GM23338 (cell line): ENCODE measurements around the gene TRNAU1AP.

Experiments used
- CREB1 ChIP-seq: fragments of 250-450 bp; sonication (Bioruptor Pico); IDR thresholded peaks from 2 replicates; pipeline ENCODE4 v1.5.0; 2020; ENCODE audit warnings: low read depth, mild to moderate bottlenecking, moderate library complexity
- EZH2 ChIP-seq: fragments of 200-600 bp; sonication (generic); IDR thresholded peaks from one replicate; pipeline ENCODE4 v1.8.0; 2017; ENCODE audit warnings: antibody characterized with exemption, mild to moderate bottlenecking, low read depth; ENCODE audit not compliant: unreplicated experiment
- EZH2phosphoT487 ChIP-seq: fragments of 200-600 bp; sonication (generic); IDR thresholded peaks from one replicate; pipeline ENCODE4 v1.8.1; 2018; ENCODE audit warnings: antibody characterized with exemption; ENCODE audit not compliant: unreplicated experiment
- JUNB ChIP-seq: IDR thresholded peaks from one replicate; pipeline ENCODE4 v1.6.1; 2016; ENCODE audit warnings: antibody characterized with exemption; ENCODE audit not compliant: unreplicated experiment
- NANOG ChIP-seq: IDR thresholded peaks from 2 replicates; pipeline ENCODE4 v1.6.1; 2016; ENCODE audit warnings: antibody characterized with exemption, borderline replicate concordance
- POLR2AphosphoS5 ChIP-seq: IDR thresholded peaks from 2 replicates; pipeline ENCODE4 v1.6.1; 2016; ENCODE audit warnings: antibody characterized with exemption, low read depth
- STAT1 ChIP-seq: IDR thresholded peaks from one replicate; pipeline ENCODE4 v1.6.1; 2016; ENCODE audit warnings: antibody characterized with exemption; ENCODE audit not compliant: unreplicated experiment
- ZNF114 ChIP-seq: fragments of 250-450 bp; sonication (Bioruptor Pico); IDR thresholded peaks from 2 replicates; pipeline ENCODE4 v1.5.0; 2020; ENCODE audit warnings: mild to moderate bottlenecking, moderate library complexity
- TF ChIP-seq, protein P1 (sequence below), 2 experiments: fragments of 200-600 bp in 1 of 2; sonication (generic) in 1 of 2; conservative IDR thresholded peaks; 2 replicates each; pipeline versions ENCODE4 v1.5.1 to v1.6.1; 2016 to 2017; ENCODE audit warnings: antibody characterized with exemption in 2 of 2, low read depth in 2 of 2, mild to moderate bottlenecking in 2 of 2, moderate library complexity in 1 of 2
- TF ChIP-seq, protein P2 (sequence below): IDR thresholded peaks from one replicate; pipeline ENCODE4 v1.6.1; 2018; ENCODE audit warnings: antibody characterized with exemption; ENCODE audit not compliant: unreplicated experiment
- TF ChIP-seq, protein P3 (sequence below): fragments of 250-450 bp; sonication (Bioruptor Pico); IDR thresholded peaks from 2 replicates; pipeline ENCODE4 v1.5.0; 2020; ENCODE audit warnings: mild to moderate bottlenecking, moderate library complexity
- TF ChIP-seq, protein P4 (sequence below): IDR thresholded peaks from 2 replicates; pipeline ENCODE4 v1.6.1; 2016; ENCODE audit warnings: antibody characterized with exemption

DNA sequence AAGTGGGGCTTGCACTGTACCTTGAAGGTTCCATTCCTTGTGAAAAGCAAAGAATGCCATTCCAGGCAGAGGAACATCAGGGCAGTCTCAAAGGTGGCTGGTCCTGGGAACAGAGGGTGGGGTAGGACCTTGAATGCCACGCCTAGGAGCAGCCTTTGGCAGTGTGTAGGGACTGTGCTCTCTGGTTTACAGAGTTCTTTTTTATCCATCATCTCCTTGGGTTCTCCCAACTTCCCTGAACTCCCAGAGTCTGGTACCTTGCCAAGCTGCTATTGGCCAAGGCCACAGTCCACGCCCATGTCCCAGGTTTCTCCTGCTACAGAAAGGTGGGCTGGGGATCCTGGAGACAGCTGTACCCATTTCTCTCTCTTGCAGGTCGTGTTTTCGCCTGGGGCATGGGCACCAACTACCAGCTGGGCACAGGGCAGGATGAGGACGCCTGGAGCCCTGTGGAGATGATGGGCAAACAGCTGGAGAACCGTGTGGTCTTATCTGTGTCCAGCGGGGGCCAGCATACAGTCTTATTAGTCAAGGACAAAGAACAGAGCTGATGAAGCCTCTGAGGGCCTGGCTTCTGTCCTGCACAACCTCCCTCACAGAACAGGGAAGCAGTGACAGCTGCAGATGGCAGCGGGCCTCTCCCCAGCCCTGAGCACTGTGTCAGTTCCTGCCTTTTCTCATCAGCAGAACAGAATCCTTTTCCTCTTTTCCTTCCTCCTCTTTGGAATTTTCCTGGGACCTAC is 15.3 kb upstream of the TRNAU1AP start:
- TF ChIP-seq EZH2phosphoT487 (no peak), CREB1 (CRISPR knock-in tag) (no peak), EZH2 (no peak), ZNF114 (no peak), POLR2AphosphoS5 (no peak), JUNB (no peak), STAT1 (no peak), NANOG (no peak)
- TF ChIP-seq, protein P1, sequence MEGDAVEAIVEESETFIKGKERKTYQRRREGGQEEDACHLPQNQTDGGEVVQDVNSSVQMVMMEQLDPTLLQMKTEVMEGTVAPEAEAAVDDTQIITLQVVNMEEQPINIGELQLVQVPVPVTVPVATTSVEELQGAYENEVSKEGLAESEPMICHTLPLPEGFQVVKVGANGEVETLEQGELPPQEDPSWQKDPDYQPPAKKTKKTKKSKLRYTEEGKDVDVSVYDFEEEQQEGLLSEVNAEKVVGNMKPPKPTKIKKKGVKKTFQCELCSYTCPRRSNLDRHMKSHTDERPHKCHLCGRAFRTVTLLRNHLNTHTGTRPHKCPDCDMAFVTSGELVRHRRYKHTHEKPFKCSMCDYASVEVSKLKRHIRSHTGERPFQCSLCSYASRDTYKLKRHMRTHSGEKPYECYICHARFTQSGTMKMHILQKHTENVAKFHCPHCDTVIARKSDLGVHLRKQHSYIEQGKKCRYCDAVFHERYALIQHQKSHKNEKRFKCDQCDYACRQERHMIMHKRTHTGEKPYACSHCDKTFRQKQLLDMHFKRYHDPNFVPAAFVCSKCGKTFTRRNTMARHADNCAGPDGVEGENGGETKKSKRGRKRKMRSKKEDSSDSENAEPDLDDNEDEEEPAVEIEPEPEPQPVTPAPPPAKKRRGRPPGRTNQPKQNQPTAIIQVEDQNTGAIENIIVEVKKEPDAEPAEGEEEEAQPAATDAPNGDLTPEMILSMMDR (conservative IDR thresholded peaks at IDR 0.05; ENCODE audit: low read depth in 2 of 2) = no peak
- TF ChIP-seq, protein P2, sequence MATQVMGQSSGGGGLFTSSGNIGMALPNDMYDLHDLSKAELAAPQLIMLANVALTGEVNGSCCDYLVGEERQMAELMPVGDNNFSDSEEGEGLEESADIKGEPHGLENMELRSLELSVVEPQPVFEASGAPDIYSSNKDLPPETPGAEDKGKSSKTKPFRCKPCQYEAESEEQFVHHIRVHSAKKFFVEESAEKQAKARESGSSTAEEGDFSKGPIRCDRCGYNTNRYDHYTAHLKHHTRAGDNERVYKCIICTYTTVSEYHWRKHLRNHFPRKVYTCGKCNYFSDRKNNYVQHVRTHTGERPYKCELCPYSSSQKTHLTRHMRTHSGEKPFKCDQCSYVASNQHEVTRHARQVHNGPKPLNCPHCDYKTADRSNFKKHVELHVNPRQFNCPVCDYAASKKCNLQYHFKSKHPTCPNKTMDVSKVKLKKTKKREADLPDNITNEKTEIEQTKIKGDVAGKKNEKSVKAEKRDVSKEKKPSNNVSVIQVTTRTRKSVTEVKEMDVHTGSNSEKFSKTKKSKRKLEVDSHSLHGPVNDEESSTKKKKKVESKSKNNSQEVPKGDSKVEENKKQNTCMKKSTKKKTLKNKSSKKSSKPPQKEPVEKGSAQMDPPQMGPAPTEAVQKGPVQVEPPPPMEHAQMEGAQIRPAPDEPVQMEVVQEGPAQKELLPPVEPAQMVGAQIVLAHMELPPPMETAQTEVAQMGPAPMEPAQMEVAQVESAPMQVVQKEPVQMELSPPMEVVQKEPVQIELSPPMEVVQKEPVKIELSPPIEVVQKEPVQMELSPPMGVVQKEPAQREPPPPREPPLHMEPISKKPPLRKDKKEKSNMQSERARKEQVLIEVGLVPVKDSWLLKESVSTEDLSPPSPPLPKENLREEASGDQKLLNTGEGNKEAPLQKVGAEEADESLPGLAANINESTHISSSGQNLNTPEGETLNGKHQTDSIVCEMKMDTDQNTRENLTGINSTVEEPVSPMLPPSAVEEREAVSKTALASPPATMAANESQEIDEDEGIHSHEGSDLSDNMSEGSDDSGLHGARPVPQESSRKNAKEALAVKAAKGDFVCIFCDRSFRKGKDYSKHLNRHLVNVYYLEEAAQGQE = no peak
- TF ChIP-seq, protein P3, sequence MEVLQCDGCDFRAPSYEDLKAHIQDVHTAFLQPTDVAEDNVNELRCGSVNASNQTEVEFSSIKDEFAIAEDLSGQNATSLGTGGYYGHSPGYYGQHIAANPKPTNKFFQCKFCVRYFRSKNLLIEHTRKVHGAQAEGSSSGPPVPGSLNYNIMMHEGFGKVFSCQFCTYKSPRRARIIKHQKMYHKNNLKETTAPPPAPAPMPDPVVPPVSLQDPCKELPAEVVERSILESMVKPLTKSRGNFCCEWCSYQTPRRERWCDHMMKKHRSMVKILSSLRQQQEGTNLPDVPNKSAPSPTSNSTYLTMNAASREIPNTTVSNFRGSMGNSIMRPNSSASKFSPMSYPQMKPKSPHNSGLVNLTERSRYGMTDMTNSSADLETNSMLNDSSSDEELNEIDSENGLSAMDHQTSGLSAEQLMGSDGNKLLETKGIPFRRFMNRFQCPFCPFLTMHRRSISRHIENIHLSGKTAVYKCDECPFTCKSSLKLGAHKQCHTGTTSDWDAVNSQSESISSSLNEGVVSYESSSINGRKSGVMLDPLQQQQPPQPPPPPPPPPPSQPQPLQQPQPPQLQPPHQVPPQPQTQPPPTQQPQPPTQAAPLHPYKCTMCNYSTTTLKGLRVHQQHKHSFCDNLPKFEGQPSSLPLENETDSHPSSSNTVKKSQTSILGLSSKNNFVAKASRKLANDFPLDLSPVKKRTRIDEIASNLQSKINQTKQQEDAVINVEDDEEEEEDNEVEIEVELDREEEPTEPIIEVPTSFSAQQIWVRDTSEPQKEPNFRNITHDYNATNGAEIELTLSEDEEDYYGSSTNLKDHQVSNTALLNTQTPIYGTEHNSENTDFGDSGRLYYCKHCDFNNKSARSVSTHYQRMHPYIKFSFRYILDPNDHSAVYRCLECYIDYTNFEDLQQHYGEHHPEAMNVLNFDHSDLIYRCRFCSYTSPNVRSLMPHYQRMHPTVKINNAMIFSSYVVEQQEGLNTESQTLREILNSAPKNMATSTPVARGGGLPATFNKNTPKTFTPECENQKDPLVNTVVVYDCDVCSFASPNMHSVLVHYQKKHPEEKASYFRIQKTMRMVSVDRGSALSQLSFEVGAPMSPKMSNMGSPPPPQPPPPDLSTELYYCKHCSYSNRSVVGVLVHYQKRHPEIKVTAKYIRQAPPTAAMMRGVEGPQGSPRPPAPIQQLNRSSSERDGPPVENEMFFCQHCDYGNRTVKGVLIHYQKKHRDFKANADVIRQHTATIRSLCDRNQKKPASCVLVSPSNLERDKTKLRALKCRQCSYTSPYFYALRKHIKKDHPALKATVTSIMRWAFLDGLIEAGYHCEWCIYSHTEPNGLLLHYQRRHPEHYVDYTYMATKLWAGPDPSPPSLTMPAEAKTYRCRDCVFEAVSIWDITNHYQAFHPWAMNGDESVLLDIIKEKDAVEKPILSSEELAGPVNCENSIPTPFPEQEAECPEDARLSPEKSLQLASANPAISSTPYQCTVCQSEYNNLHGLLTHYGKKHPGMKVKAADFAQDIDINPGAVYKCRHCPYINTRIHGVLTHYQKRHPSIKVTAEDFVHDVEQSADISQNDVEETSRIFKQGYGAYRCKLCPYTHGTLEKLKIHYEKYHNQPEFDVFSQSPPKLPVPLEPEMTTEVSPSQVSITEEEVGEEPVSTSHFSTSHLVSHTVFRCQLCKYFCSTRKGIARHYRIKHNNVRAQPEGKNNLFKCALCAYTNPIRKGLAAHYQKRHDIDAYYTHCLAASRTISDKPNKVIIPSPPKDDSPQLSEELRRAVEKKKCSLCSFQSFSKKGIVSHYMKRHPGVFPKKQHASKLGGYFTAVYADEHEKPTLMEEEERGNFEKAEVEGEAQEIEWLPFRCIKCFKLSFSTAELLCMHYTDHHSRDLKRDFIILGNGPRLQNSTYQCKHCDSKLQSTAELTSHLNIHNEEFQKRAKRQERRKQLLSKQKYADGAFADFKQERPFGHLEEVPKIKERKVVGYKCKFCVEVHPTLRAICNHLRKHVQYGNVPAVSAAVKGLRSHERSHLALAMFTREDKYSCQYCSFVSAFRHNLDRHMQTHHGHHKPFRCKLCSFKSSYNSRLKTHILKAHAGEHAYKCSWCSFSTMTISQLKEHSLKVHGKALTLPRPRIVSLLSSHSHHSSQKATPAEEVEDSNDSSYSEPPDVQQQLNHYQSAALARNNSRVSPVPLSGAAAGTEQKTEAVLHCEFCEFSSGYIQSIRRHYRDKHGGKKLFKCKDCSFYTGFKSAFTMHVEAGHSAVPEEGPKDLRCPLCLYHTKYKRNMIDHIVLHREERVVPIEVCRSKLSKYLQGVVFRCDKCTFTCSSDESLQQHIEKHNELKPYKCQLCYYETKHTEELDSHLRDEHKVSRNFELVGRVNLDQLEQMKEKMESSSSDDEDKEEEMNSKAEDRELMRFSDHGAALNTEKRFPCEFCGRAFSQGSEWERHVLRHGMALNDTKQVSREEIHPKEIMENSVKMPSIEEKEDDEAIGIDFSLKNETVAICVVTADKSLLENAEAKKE (CRISPR knock-in tag) = no peak
- TF ChIP-seq, protein P4, sequence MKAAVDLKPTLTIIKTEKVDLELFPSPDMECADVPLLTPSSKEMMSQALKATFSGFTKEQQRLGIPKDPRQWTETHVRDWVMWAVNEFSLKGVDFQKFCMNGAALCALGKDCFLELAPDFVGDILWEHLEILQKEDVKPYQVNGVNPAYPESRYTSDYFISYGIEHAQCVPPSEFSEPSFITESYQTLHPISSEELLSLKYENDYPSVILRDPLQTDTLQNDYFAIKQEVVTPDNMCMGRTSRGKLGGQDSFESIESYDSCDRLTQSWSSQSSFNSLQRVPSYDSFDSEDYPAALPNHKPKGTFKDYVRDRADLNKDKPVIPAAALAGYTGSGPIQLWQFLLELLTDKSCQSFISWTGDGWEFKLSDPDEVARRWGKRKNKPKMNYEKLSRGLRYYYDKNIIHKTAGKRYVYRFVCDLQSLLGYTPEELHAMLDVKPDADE = no peak
